GM10847 (cell line): ENCODE measurements around the gene HOXC9.

ENCODE experiments used
- POLR2A ChIP-seq: IDR thresholded peaks from 2 replicates; pipeline ENCODE4 v1.6.1; 2011; ENCODE audit not compliant: insufficient read length; ENCODE audit errors: extremely low read depth

The HOXC9 gene

DNA sequence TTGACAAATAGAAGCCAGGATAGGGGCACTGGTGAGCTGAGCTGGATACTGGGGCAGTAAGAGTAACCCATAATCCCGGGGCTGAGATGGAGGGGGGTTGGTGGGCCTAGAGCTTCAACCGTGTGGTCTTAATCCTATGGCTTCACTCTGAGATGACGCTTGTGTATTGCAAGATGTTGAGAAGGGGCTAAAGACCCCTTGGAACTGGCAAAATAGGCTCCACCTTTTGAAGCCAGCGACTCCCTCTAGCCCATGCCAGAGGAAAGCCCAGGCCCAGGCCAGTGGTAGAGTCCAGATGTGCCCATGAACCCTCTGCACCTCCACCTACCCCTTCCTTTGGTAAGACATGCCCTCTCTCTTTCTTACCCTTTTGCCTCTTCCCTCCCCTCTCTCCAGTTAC, 40.6 kb upstream of the HOXC9 start:
- TF ChIP-seq POLR2A = no peak

DNA sequence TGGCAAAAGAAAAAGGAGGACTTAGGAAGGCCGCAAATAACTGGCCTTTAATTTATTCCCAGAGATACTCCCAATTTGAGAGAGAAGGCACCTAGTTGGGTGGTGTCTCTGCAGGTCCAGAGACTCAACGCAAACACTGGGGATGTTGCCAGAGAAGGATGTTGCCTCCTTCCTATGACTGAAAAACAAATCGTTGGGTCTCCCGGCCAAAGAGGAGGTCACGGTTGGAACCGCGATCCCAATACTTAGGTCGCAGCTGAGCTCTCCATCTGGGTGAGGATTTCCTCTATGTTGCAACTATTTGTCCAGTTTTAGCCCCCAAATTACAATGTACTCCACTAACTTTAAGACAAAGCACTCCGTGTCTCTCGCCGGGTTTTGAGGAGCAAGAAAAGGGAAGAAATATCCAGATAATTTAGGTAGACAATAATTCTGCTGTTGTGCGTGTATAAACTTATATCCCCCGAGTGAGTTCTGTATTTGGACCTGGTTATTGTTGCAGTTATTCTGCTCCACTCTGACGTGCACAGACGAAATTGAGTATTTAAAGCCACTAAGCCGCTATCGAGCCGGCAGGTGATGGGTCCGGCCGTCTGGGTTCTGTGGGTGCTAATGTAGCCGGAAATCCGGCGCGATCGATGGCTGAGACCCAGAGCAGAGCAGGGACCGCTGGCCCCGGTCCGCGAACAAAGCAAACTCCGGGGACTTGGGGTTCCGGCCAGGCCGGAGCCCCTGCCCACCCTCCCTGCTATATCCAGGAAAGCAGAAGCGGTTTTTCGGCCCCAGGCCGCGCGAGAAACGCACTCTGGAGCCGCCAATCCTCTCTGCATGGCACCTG, 39.6 kb upstream of the HOXC9 start:
- TF ChIP-seq POLR2A = no peak

DNA sequence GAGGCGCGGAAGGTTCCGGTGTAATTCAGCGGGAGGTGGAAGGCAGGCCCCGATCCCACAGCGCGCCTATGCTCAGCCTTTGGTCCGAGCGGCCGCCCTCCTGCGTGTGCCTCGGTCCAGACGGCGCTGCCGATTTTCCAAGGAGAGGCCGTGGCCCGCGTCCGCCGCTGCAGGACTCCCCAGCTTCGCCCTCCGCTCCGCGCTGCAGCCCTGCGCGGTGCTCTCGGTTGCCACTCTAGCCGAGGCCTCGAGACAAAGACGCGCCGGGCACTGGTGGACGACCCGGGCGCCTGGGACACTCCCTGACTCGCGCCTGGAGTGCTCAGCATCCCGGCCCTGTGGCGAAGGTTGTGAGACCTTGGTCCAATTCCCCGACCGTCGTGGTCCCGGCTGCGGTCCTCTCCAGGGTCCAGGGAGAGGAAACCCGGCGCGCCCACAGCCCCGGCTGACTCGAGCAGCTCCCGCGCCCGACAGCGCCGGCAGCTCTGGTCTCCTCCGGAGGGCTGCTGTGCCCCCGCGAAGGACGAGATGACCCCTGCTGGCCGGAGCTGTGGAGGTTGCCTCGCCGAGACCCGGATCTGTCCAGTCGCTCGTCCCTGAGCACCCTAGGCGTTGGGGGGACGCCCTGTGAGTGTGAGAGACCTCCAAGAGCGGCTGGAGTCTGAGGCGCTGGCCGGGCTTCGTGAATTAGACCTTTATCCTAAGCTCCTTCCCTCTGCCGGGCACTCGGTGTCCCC, 38.8 kb upstream of the HOXC9 start:
- TF ChIP-seq POLR2A = no peak

DNA sequence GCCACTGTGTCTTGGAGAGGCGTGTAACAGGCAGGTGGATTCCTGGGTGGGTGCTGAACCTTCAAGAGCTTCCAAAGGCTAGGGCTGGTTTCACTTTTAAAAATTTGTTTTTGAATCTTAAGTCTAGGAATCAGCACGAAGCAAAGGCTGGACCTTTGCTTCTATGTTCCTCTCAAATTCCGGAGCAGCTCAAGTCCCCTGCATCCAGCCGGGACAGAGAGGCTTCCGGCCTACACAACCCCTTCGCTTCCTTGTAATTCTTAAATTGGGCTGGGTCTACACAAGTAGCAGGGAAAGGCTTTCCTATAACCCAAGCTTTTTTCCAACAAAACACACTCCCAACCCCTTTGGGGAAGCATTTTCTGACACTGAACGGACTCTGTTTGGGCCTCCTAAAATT, 37.0 kb upstream of the HOXC9 start:
- no peak for TF ChIP-seq POLR2A

DNA sequence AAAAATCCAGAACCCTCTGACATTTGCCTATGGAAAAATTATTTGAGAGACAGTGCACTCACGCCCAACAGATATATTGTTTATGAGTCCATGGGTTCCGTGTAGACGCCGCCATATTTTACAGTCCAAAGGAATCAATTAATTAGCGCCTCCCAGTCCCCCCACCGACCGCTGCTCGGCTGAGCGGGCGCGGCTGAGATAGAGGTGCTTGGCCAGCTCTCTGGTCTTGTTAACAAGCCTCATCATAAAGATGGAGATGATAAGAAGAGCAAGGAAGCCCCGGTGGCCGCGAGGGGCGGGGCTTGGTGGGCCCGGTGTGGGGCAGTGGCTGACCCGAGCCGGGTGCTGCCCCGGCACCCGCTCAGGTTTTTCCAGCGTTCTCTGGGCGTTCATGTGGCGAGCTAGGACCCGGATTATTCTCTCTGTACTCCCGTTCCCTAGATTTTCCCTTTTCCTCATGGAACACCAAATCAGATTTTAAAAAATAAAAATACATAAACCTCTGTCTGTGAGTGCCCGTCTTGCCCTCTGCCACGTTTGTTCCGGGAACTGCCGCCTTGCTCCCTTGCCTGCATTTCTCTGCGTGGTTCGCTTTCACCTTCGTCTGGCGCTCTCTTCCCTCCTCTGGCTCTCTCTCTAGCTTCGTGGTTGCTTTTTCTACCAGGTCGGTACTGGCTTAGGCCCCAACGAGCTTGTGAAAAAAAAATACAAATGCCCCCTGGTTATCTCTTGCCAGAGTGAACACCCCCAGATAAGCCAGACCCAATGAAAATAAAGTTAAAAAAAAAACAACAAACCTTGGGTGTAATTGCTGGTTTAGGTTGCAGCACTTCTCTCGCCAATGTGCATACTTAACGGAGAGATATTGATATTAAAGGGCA, 36.3 kb upstream of the HOXC9 start:
- no peak for TF ChIP-seq POLR2A

DNA sequence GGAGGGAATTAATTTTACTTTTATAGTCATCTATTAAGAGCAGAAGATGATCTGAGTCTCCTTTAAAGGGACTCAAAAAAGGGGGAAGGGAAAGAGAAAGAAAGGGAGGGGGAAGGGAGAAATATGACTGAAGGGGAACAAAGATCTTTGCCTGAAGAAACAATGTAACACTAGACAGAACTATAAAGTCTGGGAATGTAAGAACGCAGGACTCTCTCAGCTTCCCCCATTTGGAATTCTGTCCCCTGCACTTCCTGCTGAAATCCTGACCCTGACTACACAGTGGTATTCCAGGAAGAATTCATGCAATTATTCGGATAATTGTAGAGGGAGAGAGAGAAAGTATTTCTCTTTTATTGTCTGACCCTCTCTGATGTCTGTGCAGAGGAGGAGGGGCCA, 35.6 kb upstream of the HOXC9 start:
- TF ChIP-seq POLR2A = no peak

DNA sequence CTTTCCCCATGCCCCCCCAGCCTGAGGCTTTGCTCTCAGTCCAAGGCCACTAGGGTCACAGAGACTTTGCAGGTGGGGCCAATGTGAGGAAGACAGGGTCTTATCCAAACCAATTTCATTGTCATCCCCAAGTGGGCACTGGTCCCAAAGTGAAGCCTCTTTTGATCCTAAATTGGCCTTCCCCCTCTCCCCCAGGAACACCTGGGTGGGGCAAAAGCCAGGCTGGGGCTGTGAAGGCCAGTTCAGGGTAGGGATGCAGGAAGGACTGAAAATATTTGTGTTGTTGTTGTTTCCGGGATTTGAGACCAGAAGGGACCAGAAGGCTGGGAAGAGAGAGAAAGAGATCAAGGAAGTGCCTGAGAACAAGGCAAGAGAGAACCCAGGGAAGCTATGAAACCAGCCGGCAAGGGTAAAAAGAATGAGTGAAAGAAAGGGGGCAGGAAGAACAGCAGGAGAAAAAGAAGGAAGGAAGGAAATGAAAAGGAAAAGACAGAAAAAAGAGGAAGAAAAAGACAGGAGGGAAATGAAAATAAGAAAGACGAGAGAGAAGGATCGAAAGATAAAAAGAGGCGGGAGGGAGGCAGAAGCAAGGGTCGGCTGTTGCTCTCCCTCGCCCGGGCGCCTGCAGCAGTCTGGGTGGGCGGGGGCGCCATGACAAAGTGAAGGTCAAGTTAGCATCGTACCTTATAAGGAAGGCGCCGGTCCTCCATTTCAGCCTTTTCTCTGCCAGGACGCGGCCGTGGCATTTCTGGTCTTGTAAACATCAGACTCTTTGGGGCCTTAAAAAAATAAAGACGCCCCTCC, 34.5 kb upstream of the HOXC9 start:
- no peak for TF ChIP-seq POLR2A

DNA sequence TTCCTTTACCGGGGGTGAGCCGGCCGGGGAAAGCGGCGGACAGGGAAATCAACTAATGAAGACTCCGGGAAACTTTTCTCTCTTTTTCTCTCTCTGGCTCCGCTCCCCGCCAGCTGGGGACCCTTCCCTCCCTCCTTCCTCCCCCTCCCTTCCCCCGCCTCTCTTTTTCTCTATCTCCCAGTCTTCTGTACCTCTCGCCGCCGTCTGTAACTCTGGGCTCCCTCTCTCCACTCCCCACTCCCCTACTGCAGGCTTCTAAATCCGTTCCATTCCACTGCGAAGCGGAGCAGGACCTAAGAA, 33.9 kb upstream of the HOXC9 start:
- no peak for TF ChIP-seq POLR2A

DNA sequence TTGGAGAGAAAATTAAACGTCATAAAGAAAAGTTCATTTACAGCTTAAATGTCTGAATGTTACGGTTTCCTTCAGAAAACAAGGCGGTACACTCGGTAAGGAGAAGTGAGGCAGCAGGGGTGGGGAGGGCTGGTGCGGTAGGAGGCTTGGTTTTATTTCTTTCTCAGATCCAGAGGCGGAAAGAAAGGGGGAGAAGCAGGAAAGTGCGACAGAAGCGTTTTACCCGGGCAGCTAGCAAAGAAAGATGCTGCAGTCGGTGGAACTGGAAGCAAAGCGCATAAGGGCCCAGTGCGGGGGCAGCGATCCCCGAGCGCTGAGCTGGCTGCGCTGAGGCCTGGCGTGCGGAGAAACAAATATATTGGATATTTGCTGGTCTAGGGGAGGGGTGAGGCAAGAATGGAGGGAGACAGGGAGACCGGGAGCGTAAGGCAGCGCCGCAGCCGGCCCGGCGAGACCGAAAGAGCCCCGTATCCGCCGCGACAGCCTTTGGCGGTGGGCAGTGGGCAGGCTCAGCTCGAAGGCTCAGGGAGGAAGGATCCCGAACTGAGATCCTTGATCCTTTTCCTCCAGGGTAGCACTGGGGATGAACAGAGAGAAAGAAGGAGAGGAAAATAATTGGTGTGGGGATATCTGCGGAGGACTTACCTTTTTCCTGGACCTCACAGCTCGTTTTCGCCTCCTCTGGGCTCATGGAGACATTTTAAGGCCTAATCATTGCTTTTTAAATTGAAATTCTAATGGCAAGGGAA, 33.4 kb upstream of the HOXC9 start:
- TF ChIP-seq POLR2A = no peak

DNA sequence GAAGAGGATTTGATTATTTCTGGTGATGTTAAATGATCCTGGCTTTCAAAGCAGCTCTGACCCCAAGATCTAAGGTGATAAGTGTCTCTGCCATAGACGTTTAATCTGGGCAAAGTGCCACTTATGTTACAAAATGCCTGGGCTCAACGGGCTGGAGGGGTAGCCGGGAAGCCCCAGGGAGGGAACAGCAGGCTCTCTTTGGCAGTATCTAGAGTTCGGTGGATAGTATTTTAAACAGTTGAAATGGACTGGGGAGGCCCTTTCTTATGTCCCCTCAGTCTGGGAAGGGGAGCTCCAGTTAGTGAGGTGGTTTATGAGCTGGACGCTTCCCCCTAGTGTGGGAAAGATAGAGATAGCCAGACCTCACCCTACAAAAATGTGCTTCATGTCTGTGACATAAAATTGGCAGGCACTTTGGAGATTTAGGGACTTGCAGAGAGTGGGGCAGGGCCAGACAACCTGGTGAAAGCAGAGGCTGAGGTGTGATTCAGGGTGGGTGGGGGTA, 32.5 kb upstream of the HOXC9 start:
- TF ChIP-seq POLR2A = no peak

DNA sequence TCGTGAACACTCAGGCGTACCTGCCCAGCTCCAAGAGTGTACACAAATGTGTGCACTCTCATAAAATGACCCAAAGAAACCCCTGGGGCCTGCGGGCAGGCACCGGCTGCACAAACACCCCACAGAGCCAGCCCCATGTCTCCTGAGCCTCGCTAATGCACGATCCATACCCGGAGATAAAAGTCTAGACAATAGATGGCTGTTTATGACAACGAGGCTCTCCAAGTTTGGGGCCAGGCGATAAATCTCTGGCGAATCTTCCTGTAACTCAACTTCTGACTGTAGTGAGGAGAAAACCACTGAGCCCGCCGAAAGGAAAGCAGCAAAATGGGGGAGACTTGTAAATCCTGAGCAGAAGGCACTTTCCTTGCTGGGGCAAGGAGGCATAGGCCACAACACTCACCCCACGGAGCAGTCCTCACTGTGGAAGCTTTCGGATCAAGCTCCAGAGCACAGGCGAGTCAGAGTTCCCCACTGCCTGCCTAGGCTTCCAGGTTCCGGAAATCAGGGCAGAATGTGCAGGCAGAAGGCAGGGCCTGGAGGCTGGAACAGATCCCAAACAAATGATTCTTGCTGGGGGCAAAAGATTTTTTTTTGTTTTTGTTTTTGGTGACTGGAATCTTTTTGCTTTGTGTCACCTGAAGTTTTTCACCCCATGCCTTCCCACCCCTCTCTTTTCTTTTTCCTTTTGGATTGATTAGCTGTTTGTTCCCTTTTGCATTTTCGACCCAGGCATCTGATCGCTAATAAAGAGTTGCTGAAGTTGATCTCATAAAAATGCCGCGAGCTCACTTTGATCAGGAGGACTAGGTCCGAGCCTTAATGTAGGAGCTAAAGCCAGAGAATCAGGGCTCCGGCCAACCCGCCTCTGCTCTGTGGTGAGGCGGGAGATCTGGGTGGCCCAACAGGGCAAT, 31.5 kb upstream of the HOXC9 start:
- TF ChIP-seq POLR2A = no peak

DNA sequence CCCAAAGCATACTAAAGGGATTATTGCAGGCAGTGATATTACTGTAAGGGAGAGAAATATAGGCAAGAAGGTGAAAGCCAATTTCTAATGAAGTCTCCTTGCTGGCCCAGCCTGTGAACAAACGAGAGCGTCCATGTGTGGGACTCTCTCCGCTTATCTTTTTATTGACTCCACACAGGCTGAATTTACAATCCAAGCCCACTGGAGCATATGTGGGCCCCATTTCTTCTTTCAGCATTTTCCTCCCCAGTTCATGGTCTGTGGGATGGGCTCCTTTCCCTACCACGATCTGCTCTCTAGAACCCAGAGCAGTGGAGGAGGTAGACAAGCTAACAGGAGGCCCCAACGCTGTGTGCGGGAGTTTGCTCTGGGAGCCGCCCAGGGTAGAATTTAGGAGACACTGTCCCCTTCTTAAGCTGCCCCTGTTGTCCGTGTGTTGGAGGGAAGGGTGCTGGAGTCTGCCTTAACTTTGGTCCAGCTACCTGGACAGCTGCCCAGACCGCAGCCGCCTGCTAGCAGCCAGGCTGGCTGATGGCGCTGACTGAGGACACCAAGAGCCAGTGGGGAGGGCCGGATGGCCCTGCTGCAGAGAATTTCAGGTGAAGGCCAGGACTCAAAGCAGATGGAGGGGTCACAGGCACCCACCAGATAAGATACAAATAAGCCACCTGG, 30.2 kb upstream of the HOXC9 start:
- no peak for TF ChIP-seq POLR2A

DNA sequence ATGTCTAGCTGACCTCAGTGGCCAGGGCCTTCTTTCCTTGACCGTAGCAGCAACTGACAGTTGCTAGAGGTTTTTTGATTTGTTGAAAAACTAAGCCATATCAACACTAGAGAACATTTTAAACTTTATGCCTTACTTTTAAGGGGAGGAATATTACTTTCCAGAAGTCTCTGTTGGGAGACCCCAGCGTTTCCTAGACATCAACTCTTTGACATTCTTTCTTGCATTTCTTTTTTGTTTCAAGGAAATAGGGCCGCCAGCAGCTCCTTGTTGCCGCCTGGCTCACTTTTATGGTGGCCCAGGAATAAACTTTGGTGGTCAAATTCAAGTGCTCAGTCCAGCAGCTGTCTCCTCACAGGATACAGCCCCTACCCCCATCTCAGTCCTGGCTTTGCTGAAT, 29.5 kb upstream of the HOXC9 start:
- no peak for TF ChIP-seq POLR2A
